ENCODE data around the gene IRF3.

Gene IRF3

GRCh38 chr19:49666120-49666444, 425 bp upstream of the IRF3 start:
- no peak for DNase-seq (ENCODE audit: low read depth)

- DNase-seq (ENCODE audit: low read depth), result no peak
Measured at GRCh38 chr19:49665036-49665350, 664 bp downstream of the IRF3 start.

- DNase-seq (ENCODE audit: low read depth), result peak; percentile 75
Measured at GRCh38 chr19:49664171-49665035, 1.3 kb downstream of the IRF3 start.

- DNase-seq (ENCODE audit: low read depth), result no peak
Measured at GRCh38 chr19:49663224-49663623, 2.4 kb downstream of the IRF3 start.

- no peak for DNase-seq (ENCODE audit: low read depth)
Measured at GRCh38 chr19:49662011-49662410, 3.6 kb downstream of the IRF3 start.

- DNase-seq (ENCODE audit: low read depth), result no peak
Measured at GRCh38 chr19:49660338-49660961, 5.2 kb downstream of the IRF3 start.

- DNase-seq (ENCODE audit: low read depth), result no peak
Measured at GRCh38 chr19:49658566-49659442, 6.9 kb downstream of the IRF3 start.

- DNase-seq (ENCODE audit: low read depth), result no peak
Measured at GRCh38 chr19:49658139-49658517, 7.5 kb downstream of the IRF3 start.

- DNase-seq (ENCODE audit: low read depth), result no peak
Measured at GRCh38 chr19:49657493-49658138, 8.0 kb downstream of the IRF3 start.

- DNase-seq (ENCODE audit: low read depth), result no peak
Measured at GRCh38 chr19:49656456-49657109, 9.1 kb downstream of the IRF3 start.

- DNase-seq (ENCODE audit: low read depth), result no peak
Measured at GRCh38 chr19:49655570-49656455, 9.8 kb downstream of the IRF3 start.

- no peak for DNase-seq (ENCODE audit: low read depth)
Measured at GRCh38 chr19:49654581-49654980, 11.1 kb downstream of the IRF3 start.

- no peak for DNase-seq (ENCODE audit: low read depth)
Measured at GRCh38 chr19:49653466-49653806, 12.2 kb downstream of the IRF3 start.

- DNase-seq (ENCODE audit: low read depth), result no peak
Measured at GRCh38 chr19:49652551-49653465, 12.8 kb downstream of the IRF3 start.

- no peak for DNase-seq (ENCODE audit: low read depth)
Measured at GRCh38 chr19:49651820-49652550, 13.7 kb downstream of the IRF3 start.

- DNase-seq (ENCODE audit: low read depth), result no peak
Measured at GRCh38 chr19:49651029-49651819, 14.4 kb downstream of the IRF3 start.

GRCh38 chr19:49646586-49646985, 19.1 kb downstream of the IRF3 start:
- no peak for DNase-seq (ENCODE audit: low read depth)

- no peak for DNase-seq (ENCODE audit: low read depth)
Measured at GRCh38 chr19:49645995-49646394, 19.7 kb downstream of the IRF3 start.

Data from fibroblast of gingiva (primary cell).